SH-SY5Y (cell line): ENCODE results near the gene ZNF528.

Experiments
- GATA2 ChIP-seq: IDR thresholded peaks from 2 replicates; pipeline ENCODE4 v1.6.1; 2011; ENCODE audit warnings: mild to moderate bottlenecking, low read depth, low read length
- GATA3 ChIP-seq: IDR thresholded peaks from 2 replicates; pipeline ENCODE4 v1.6.1; 2011; ENCODE audit warnings: low read depth, mild to moderate bottlenecking, low read length, moderate library complexity

GRCh38 chr19:52444506-52444905 is 46.9 kb downstream of the ZNF528 start:
- TF ChIP-seq GATA2 (no peak), GATA3 (no peak)
